LNCAP (cell line): ENCODE measurements around the gene CLTB.

Experiments used
- CTCF ChIP-seq: fragments of 450-650 bp; IDR thresholded peaks from 2 replicates; pipeline ENCODE4 v1.5.1; 2017; ENCODE audit warnings: mild to moderate bottlenecking

CLTB gene

GRCh38 chr5:176356179-176356566, 60.2 kb downstream of the CLTB start:
- TF ChIP-seq CTCF: no peak

- TF ChIP-seq CTCF: no peak
Measured at GRCh38 chr5:176355400-176356178, 60.8 kb downstream of the CLTB start.

- no peak for TF ChIP-seq CTCF
Measured at GRCh38 chr5:176353533-176353932, 62.8 kb downstream of the CLTB start.

- no peak for TF ChIP-seq CTCF
Measured at GRCh38 chr5:176352116-176352878, 64.0 kb downstream of the CLTB start.

- TF ChIP-seq CTCF: no peak
Measured at GRCh38 chr5:176350416-176350815, 65.9 kb downstream of the CLTB start.

GRCh38 chr5:176342766-176343458, 73.4 kb downstream of the CLTB start:
- TF ChIP-seq CTCF: no peak
